ENCODE results near the gene PIWIL1. TPM values are rescaled to one million over a fixed set of nuclear protein-coding genes. Genes with fewer than 3 reads are reported as not detected.

Gene PIWIL1
- total and polyA plus RNA-seq, 2 donors (not counting 3 experiments of a cell fraction or from before 2014, with no cell fraction given) = not detected

- intact Hi-C loops (cut with micrococcal nuclease) = no loop called here
- no peaks in the 10 kb centered on the region for H3K9me1 ChIP-seq (replicated peaks; ENCODE audit: control insufficient read depth, extremely low read depth, insufficient read depth, low read length)
- no peak overlapping the region for H2AFZ ChIP-seq (ENCODE audit: low read depth, low read length)
- no peaks in the 10 kb centered on the region for H3K9me3 ChIP-seq (replicated peaks; ENCODE audit: control insufficient read depth, insufficient read depth, low read length)
- TF ChIP-seq MAX (IDR thresholded peaks at IDR 0.05; ENCODE audit: insufficient read depth, insufficient read length) (no peak), FOS (IDR thresholded peaks at IDR 0.05; ENCODE audit: borderline replicate concordance, insufficient read depth, low read length) (no peak), JUN (IDR thresholded peaks at IDR 0.05; ENCODE audit: borderline replicate concordance, insufficient read depth, insufficient read length, low read depth) (no peak), POLR2A (IDR thresholded peaks at IDR 0.05; ENCODE audit: low read depth, low read length) (no peak), EZH2 (IDR thresholded peaks at IDR 0.05; ENCODE audit: borderline replicate concordance, low read depth, low read length, severe bottlenecking) (no peak), GATA2 (IDR thresholded peaks at IDR 0.05; ENCODE audit: insufficient read depth, insufficient read length, low read depth, low read length) (no peak), MYC (IDR thresholded peaks at IDR 0.05; ENCODE audit: low read depth, low read length) (no peak), CTCF (IDR thresholded peaks at IDR 0.05; ENCODE audit: extremely low read depth in 1 of 2, insufficient read depth in 1 of 2, low read depth in 1 of 2, low read length in 2 of 2) (no peak)
- POLR2A ChIA-PET = no interaction called here
- no peak overlapping the region for H3K27ac ChIP-seq (ENCODE audit: insufficient read depth, low read depth, low read length)
- no peak overlapping the region for H3K9ac ChIP-seq (replicated peaks; ENCODE audit: extremely low read depth, insufficient read depth, low read length)
- H3K79me2 ChIP-seq (ENCODE audit: control insufficient read depth, insufficient read depth, low read length) = no peaks in the 10 kb centered on the region
- dilution Hi-C loops (cut with MboI; ENCODE audit: extremely low pct_ligation_motif_present, low sequenced_read_pairs) = no loop called here
- H3K36me3 ChIP-seq (ENCODE audit: control insufficient read depth in 2 of 2, extremely low read depth in 1 of 2, insufficient read depth in 2 of 2, low read length in 2 of 2) = no peaks in the 10 kb centered on the region
- H4K20me1 ChIP-seq (replicated peaks; ENCODE audit: control insufficient read depth, extremely low read depth, insufficient read depth, low read length) = no peaks in the 10 kb centered on the region
- no peaks in the 10 kb centered on the region for H3K4me1 ChIP-seq (ENCODE audit: control insufficient read depth, extremely low read depth, insufficient read depth, low read length)
- H3K27me3 ChIP-seq (ENCODE audit: control insufficient read depth in 2 of 2, insufficient read depth in 2 of 2, low read length in 2 of 2) = no peaks in the 10 kb centered on the region
- DNase-seq (ENCODE audit: low read depth, low spot score) = no peak
- BruUV-seq (replicated peaks) = no TSS peak
- no peak overlapping the region for H3K4me2 ChIP-seq (ENCODE audit: insufficient read depth, low read length)
- CTCF ChIA-PET = no interaction called here
- H3K4me3 ChIP-seq (replicated peaks in 1 of 3; ENCODE audit: insufficient read depth in 1 of 3, low read depth in 1 of 3, low read length in 3 of 3) = no peak overlapping the region
- no peak for FAIRE-seq
Observed at GRCh38 chr12:130342442-130342841, 4.8 kb downstream of the PIWIL1 start.

Data from endothelial cell of umbilical vein (primary cell).